ENCODE data around the gene LETM1.

Gene LETM1

GRCh38 chr4:1771555-1772305 lies 84.2 kb downstream of the LETM1 start:
- no peak for ATAC-seq
- TF ChIP-seq BACH2 (CRISPR knock-in tag; IDR thresholded peaks at IDR 0.05; ENCODE audit: borderline replicate concordance) (no peak), TOX (CRISPR knock-in tag; IDR thresholded peaks at IDR 0.05; ENCODE audit: borderline replicate concordance) (no peak), ARNTL (CRISPR knock-in tag; IDR thresholded peaks at IDR 0.05; ENCODE audit: borderline replicate concordance, low read depth) (no peak), RARB (CRISPR knock-in tag; IDR thresholded peaks at IDR 0.05) (no peak)

DNA sequence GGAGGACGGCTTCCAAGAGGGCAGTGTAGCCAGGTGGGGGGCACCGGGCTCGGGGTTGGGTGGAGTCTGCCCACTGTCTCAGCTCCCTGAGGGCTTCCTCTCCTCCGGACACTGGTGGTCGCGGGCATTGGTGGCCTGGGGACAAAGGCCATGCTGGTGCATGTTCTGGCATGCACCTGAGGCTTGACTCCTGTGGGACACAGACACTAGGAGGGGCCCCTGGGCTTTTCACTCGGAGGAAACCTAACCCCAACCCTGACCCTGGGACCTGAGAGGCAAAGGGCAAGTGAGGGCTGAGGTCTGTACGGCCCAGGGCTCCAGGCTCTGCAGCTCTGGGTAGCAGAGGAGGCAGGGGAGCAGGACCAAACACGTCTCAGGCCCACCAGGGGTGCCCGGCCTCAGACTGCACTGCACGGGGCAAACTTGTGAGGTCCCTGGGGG lies 85.1 kb downstream of the LETM1 start:
- no peak for TF ChIP-seq ZNF565 (CRISPR knock-in tag; conservative IDR thresholded peaks at IDR 0.05; ENCODE audit: low read depth)
- TF ChIP-seq ZFP30 (CRISPR knock-in tag; IDR thresholded peaks at IDR 0.05), result no peak
- TF ChIP-seq, protein P1, sequence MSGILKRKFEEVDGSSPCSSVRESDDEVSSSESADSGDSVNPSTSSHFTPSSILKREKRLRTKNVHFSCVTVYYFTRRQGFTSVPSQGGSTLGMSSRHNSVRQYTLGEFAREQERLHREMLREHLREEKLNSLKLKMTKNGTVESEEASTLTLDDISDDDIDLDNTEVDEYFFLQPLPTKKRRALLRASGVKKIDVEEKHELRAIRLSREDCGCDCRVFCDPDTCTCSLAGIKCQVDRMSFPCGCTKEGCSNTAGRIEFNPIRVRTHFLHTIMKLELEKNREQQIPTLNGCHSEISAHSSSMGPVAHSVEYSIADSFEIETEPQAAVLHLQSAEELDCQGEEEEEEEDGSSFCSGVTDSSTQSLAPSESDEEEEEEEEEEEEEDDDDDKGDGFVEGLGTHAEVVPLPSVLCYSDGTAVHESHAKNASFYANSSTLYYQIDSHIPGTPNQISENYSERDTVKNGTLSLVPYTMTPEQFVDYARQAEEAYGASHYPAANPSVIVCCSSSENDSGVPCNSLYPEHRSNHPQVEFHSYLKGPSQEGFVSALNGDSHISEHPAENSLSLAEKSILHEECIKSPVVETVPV (CRISPR knock-in tag; IDR thresholded peaks at IDR 0.05), result no peak
- no peak for TF ChIP-seq SNAI2 (CRISPR knock-in tag; IDR thresholded peaks at IDR 0.05)
- no peak for TF ChIP-seq ZC3H10 (CRISPR knock-in tag; IDR thresholded peaks at IDR 0.05)
- TF ChIP-seq, protein P2, sequence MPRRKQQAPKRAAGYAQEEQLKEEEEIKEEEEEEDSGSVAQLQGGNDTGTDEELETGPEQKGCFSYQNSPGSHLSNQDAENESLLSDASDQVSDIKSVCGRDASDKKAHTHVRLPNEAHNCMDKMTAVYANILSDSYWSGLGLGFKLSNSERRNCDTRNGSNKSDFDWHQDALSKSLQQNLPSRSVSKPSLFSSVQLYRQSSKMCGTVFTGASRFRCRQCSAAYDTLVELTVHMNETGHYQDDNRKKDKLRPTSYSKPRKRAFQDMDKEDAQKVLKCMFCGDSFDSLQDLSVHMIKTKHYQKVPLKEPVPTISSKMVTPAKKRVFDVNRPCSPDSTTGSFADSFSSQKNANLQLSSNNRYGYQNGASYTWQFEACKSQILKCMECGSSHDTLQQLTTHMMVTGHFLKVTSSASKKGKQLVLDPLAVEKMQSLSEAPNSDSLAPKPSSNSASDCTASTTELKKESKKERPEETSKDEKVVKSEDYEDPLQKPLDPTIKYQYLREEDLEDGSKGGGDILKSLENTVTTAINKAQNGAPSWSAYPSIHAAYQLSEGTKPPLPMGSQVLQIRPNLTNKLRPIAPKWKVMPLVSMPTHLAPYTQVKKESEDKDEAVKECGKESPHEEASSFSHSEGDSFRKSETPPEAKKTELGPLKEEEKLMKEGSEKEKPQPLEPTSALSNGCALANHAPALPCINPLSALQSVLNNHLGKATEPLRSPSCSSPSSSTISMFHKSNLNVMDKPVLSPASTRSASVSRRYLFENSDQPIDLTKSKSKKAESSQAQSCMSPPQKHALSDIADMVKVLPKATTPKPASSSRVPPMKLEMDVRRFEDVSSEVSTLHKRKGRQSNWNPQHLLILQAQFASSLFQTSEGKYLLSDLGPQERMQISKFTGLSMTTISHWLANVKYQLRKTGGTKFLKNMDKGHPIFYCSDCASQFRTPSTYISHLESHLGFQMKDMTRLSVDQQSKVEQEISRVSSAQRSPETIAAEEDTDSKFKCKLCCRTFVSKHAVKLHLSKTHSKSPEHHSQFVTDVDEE (CRISPR knock-in tag; IDR thresholded peaks at IDR 0.05), result no peak
- TF ChIP-seq CREB5 (CRISPR knock-in tag; IDR thresholded peaks at IDR 0.05; ENCODE audit: low read depth), result no peak
- no peak for TF ChIP-seq OSR1 (CRISPR knock-in tag; IDR thresholded peaks at IDR 0.05)
- TF ChIP-seq, protein P3, sequence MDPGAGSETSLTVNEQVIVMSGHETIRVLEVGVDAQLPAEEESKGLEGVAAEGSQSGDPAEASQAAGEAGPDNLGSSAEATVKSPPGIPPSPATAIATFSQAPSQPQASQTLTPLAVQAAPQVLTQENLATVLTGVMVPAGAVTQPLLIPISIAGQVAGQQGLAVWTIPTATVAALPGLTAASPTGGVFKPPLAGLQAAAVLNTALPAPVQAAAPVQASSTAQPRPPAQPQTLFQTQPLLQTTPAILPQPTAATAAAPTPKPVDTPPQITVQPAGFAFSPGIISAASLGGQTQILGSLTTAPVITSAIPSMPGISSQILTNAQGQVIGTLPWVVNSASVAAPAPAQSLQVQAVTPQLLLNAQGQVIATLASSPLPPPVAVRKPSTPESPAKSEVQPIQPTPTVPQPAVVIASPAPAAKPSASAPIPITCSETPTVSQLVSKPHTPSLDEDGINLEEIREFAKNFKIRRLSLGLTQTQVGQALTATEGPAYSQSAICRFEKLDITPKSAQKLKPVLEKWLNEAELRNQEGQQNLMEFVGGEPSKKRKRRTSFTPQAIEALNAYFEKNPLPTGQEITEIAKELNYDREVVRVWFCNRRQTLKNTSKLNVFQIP (CRISPR knock-in tag; IDR thresholded peaks at IDR 0.05; ENCODE audit: borderline replicate concordance, low read depth), result no peak
- TF ChIP-seq BACH2 (CRISPR knock-in tag; IDR thresholded peaks at IDR 0.05; ENCODE audit: borderline replicate concordance), result no peak
- no peak for TF ChIP-seq PPARA (CRISPR knock-in tag; IDR thresholded peaks at IDR 0.05; ENCODE audit: borderline replicate concordance)
- ATAC-seq, result no peak

DNA sequence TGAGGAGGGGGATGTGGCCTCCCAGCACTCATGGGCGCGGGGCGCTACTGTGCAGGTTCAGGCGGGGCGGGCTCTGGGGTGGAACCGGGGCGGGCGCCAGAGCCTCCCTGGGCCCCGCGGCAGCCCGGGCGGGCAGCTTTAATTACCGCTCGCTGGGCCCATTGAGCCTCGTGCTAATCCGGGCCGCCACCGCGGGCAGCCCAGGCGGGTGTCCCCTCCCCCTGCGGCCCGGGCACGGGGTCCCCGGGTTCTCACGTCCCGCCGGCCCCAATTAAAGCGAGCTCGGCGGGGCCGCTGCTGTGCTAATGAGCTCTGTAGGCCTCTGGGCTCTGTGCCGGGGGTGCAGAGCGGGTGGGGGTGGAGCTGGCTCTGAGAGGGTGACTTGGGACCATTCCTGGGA lies 85.7 kb downstream of the LETM1 start:
- TF ChIP-seq ZNF8 (CRISPR knock-in tag; IDR thresholded peaks at IDR 0.05), result no peak
- TF ChIP-seq TOX (CRISPR knock-in tag; IDR thresholded peaks at IDR 0.05; ENCODE audit: borderline replicate concordance), result no peak
- TF ChIP-seq GLIS3 (CRISPR knock-in tag; IDR thresholded peaks at IDR 0.05), result no peak
- TF ChIP-seq ZNF70 (CRISPR knock-in tag; IDR thresholded peaks at IDR 0.05), result no peak
- no peak for TF ChIP-seq ISL1 (CRISPR knock-in tag; IDR thresholded peaks at IDR 0.05)
- no peak for TF ChIP-seq SNAI2 (CRISPR knock-in tag; IDR thresholded peaks at IDR 0.05)
- TF ChIP-seq ZC3H10 (CRISPR knock-in tag; IDR thresholded peaks at IDR 0.05), result no peak
- ATAC-seq, result no peak

- TF ChIP-seq ZNF8 (CRISPR knock-in tag; IDR thresholded peaks at IDR 0.05), result no peak
- TF ChIP-seq, protein P3 (CRISPR knock-in tag; IDR thresholded peaks at IDR 0.05; ENCODE audit: borderline replicate concordance, low read depth), result no peak
- no peak for TF ChIP-seq BACH2 (CRISPR knock-in tag; IDR thresholded peaks at IDR 0.05; ENCODE audit: borderline replicate concordance)
- TF ChIP-seq ZFP3 (CRISPR knock-in tag; IDR thresholded peaks at IDR 0.05), result no peak
- TF ChIP-seq, protein P2 (CRISPR knock-in tag; IDR thresholded peaks at IDR 0.05), result no peak
- TF ChIP-seq OSR1 (CRISPR knock-in tag; IDR thresholded peaks at IDR 0.05), result no peak
- TF ChIP-seq TOX (CRISPR knock-in tag; IDR thresholded peaks at IDR 0.05; ENCODE audit: borderline replicate concordance), result no peak
- ATAC-seq, result no peak
Observed at GRCh38 chr4:1769692-1770091, 86.3 kb downstream of the LETM1 start.

All from SK-N-SH treated with all-trans-retinoic acid at 6 μM for 48 hours (cell line).